Parathyroid adenoma (tissue), 2 donors: ENCODE data around the gene CAPZB.

Experiments
- H2AFZ ChIP-seq: fragments of 300-600 bp; sonication (generic); one replicate; pipeline ENCODE4 v1.7.0; 2017; ENCODE audit warnings: antibody characterized with exemption, mild to moderate bottlenecking
- H3K27ac ChIP-seq: fragments of 300-600 bp; sonication (generic); one replicate; pipeline ENCODE4 v1.7.0; 2017
- H3K27me3 ChIP-seq: fragments of 300-600 bp; sonication (generic); one replicate; pipeline ENCODE4 v1.7.0; 2017; ENCODE audit warnings: low read length; ENCODE audit not compliant: control insufficient read depth, insufficient read depth
- H3K36me3 ChIP-seq: fragments of 300-600 bp; sonication (generic); one replicate; pipeline ENCODE4 v1.7.0; 2017; ENCODE audit warnings: low read length; ENCODE audit not compliant: control insufficient read depth, insufficient read depth
- H3K4me1 ChIP-seq: fragments of 300-600 bp; sonication (generic); one replicate; pipeline ENCODE4 v1.7.0; 2017; ENCODE audit warnings: control low read depth
- H3K4me2 ChIP-seq: fragments of 300-600 bp; sonication (generic); one replicate; pipeline ENCODE4 v1.7.0; 2017; ENCODE audit warnings: low read length
- H3K4me3 ChIP-seq: fragments of 300-600 bp; sonication (generic); one replicate; pipeline ENCODE4 v1.7.0; 2017; ENCODE audit warnings: low read depth, low read length
- H3K79me2 ChIP-seq: fragments of 300-600 bp; sonication (generic); one replicate; pipeline ENCODE4 v1.7.0; 2017; ENCODE audit warnings: control low read depth
- H3K9ac ChIP-seq: fragments of 300-600 bp; sonication (generic); one replicate; pipeline ENCODE4 v1.7.0; 2017; ENCODE audit warnings: mild to moderate bottlenecking
- H3K9me3 ChIP-seq: fragments of 300-600 bp; sonication (generic); one replicate; pipeline ENCODE4 v1.7.0; 2017; ENCODE audit warnings: low read length; ENCODE audit not compliant: control insufficient read depth
- TF ChIP-seq, protein P1 (sequence below): fragments of 300-600 bp; sonication (generic); IDR thresholded peaks from one replicate; pipeline ENCODE4 v1.7.0; 2017; ENCODE audit warnings: antibody characterized with exemption, mild to moderate bottlenecking
- donor health status: primary hyperparathyroidism.

Gene CAPZB

DNA sequence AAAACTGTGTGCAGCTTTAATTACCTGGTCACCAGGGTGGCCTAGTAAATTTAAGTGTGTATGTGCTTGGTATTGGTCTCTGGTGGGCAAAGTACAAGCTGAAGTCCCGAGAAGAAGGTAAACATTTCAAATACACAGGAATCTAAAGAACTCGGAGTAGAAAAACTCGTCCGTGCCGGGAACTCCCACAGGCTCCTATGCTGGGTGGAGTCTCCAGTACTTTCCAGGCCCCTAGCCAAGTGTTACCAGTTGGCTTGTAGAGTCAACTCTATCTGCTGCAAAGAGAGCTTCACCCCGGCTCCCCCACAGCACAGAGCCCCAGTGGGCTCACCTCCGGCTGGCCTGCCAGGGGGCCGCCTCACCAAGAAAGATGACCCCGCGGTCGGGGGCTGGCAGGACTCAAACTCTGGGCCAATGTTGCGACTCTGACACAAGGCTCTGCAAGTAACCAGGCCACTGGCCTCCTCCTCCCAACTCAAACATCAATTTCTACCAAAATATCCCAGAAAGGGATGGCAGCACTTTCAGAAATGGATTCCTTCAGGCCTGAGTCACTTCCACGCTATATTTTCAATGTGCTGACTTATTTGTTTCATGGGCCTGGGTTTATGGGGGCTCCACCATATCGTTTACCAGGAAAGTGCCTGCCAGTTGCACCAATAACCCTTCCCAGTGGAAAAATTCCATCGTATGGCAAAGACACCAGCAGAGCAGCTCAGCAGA, 99.3 kb downstream of the CAPZB start:
- Histone ChIP-seq H3K4me1 (peaks cover 3% of the 10 kb centered on the region), H3K9me3 (no peaks in the 10 kb centered on the region), H3K27ac (no peak overlapping the region), H3K4me3 (no peak overlapping the region), H3K27me3 (no peaks in the 10 kb centered on the region), H3K4me2 (no peak overlapping the region), H2AFZ (no peak overlapping the region), H3K9ac (no peak overlapping the region), H3K79me2 (peaks cover 24% of the 10 kb centered on the region), H3K36me3 (no peaks in the 10 kb centered on the region)
- TF ChIP-seq, protein P1, sequence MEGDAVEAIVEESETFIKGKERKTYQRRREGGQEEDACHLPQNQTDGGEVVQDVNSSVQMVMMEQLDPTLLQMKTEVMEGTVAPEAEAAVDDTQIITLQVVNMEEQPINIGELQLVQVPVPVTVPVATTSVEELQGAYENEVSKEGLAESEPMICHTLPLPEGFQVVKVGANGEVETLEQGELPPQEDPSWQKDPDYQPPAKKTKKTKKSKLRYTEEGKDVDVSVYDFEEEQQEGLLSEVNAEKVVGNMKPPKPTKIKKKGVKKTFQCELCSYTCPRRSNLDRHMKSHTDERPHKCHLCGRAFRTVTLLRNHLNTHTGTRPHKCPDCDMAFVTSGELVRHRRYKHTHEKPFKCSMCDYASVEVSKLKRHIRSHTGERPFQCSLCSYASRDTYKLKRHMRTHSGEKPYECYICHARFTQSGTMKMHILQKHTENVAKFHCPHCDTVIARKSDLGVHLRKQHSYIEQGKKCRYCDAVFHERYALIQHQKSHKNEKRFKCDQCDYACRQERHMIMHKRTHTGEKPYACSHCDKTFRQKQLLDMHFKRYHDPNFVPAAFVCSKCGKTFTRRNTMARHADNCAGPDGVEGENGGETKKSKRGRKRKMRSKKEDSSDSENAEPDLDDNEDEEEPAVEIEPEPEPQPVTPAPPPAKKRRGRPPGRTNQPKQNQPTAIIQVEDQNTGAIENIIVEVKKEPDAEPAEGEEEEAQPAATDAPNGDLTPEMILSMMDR: no peak

- H3K27ac ChIP-seq: no peak overlapping the region
- no peak overlapping the region for H3K4me3 ChIP-seq
- H3K4me2 ChIP-seq: no peak overlapping the region
- H2AFZ ChIP-seq: no peak overlapping the region
- H3K79me2 ChIP-seq: peaks cover 22% of the 10 kb centered on the region
- H3K9ac ChIP-seq: no peak overlapping the region
- no peaks in the 10 kb centered on the region for H3K4me1 ChIP-seq
- H3K9me3 ChIP-seq: no peaks in the 10 kb centered on the region
- H3K27me3 ChIP-seq: no peaks in the 10 kb centered on the region
- TF ChIP-seq, protein P1: no peak
- no peaks in the 10 kb centered on the region for H3K36me3 ChIP-seq
Observed at GRCh38 chr1:19385221-19385620, 100.1 kb downstream of the CAPZB start.

- Histone ChIP-seq H3K27me3 (no peaks in the 10 kb centered on the region), H3K27ac (no peak overlapping the region), H3K36me3 (no peaks in the 10 kb centered on the region), H3K4me2 (no peak overlapping the region), H3K4me1 (no peaks in the 10 kb centered on the region), H3K9ac (no peak overlapping the region), H3K79me2 (peaks cover 19% of the 10 kb centered on the region), H2AFZ (no peak overlapping the region), H3K4me3 (no peak overlapping the region), H3K9me3 (no peaks in the 10 kb centered on the region)
- TF ChIP-seq, protein P1: no peak
Observed at GRCh38 chr1:19384772-19385187, 100.6 kb downstream of the CAPZB start.

- Histone ChIP-seq H3K9me3 (no peaks in the 10 kb centered on the region), H3K36me3 (no peaks in the 10 kb centered on the region), H3K9ac (no peak overlapping the region), H3K79me2 (peaks cover 15% of the 10 kb centered on the region), H3K4me3 (no peak overlapping the region), H3K4me1 (no peaks in the 10 kb centered on the region), H2AFZ (no peak overlapping the region), H3K27ac (no peak overlapping the region), H3K4me2 (no peak overlapping the region), H3K27me3 (no peaks in the 10 kb centered on the region)
- TF ChIP-seq, protein P1: no peak
Observed at GRCh38 chr1:19384113-19384512, 101.2 kb downstream of the CAPZB start.

DNA sequence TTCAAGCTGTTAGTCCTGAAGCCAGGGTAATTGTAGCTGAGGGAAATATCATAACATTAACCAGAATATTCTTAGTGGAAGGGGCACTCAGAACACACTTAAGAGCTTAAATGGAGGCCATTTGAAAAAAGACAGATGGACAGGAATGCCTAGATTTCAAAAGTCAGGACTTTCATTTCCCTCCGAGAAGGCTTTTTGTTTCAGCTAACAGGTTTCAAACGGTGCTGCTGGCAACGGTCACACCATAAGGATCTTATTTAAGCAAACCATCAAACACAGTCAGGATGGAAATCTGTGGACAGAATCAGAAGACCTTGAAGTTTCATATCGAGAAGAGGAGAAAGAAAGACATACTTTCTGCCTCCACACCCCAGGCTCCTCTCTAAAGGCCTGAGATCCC, 103.1 kb downstream of the CAPZB start:
- Histone ChIP-seq H3K36me3 (no peaks in the 10 kb centered on the region), H3K9ac (no peak overlapping the region)
- TF ChIP-seq, protein P1: no peak

More for the DNA sequence above, 103.1 kb downstream of the CAPZB start:
- Histone ChIP-seq H3K79me2 (peaks cover 2% of the 10 kb centered on the region), H3K4me3 (no peak overlapping the region), H2AFZ (no peak overlapping the region), H3K4me2 (no peak overlapping the region), H3K27me3 (no peaks in the 10 kb centered on the region), H3K27ac (no peak overlapping the region), H3K9me3 (no peaks in the 10 kb centered on the region), H3K4me1 (no peaks in the 10 kb centered on the region)
